WTC11 (cell line): ENCODE data around the gene NDUFB10. TPM values are rescaled to one million over a fixed set of nuclear protein-coding genes. Genes with fewer than 3 reads are reported as not detected.
A peak's percentile ranks its signal among the peaks of the same experiment; 100 is the strongest.

Source experiments
- ATAC-seq: fragments of 200-7000 bp; cut with Tn5 transposase; 2 replicates; pipeline ENCODE4 v1.10.0; 2021; ENCODE audit warnings: mild to moderate bottlenecking, moderate library complexity
- CTCF ChIA-PET: fragments of 300-600 bp; sonication (Branson Sonifier 250); formaldehyde crosslinking; loops from one replicate; lab custom pipeline; 2021; ENCODE audit warnings: antibody characterized with exemption; lab: Charles Lee
- POLR2A ChIA-PET: fragments of 350-600 bp; sonication (Branson Sonifier 250); formaldehyde crosslinking; loops from one replicate; lab custom pipeline; 2021; ENCODE audit warnings: antibody characterized with exemption; lab: Charles Lee
- DNase-seq: peaks from one replicate; pipeline ENCODE4 v3.0.0; 2021; ENCODE audit warnings: low spot score
- H3K27ac Mint-ChIP-seq: 2 replicates; pipeline ENCODE4 v1.8.0; 2021; ENCODE audit warnings: mixed read lengths
- H3K27me3 Mint-ChIP-seq: 2 replicates; pipeline ENCODE4 v1.8.0; 2021; ENCODE audit warnings: low read depth, mild to moderate bottlenecking, moderate library complexity, mixed read lengths
- H3K36me3 Mint-ChIP-seq: 2 replicates; pipeline ENCODE4 v1.8.0; 2021; ENCODE audit warnings: mixed read lengths
- H3K4me1 Mint-ChIP-seq: 2 replicates; pipeline ENCODE4 v1.8.0; 2022; ENCODE audit warnings: mixed read lengths
- H3K4me3 Mint-ChIP-seq: 2 replicates; pipeline ENCODE4 v1.8.0; 2021; ENCODE audit warnings: mild to moderate bottlenecking, moderate library complexity, mixed read lengths
- H3K9me3 Mint-ChIP-seq: 2 replicates; pipeline ENCODE4 v1.8.0; 2021; ENCODE audit warnings: mixed read lengths
- ATF1 ChIP-seq: sonication (generic); formaldehyde crosslinking; IDR thresholded peaks from 2 replicates; pipeline ENCODE4 v1.8.1; 2023; ENCODE audit warnings: mild to moderate bottlenecking, moderate library complexity, missing genetic modification reagents
- CBFB ChIP-seq: sonication (generic); formaldehyde crosslinking; IDR thresholded peaks from 2 replicates; pipeline ENCODE4 v1.8.1; 2022; ENCODE audit warnings: mild to moderate bottlenecking, low read depth, missing genetic modification reagents
- E2F1 ChIP-seq: sonication (generic); formaldehyde crosslinking; IDR thresholded peaks from 2 replicates; pipeline ENCODE4 v1.8.0; 2022; ENCODE audit warnings: mild to moderate bottlenecking, missing genetic modification reagents
- E2F5 ChIP-seq: sonication (generic); formaldehyde crosslinking; IDR thresholded peaks from 2 replicates; pipeline ENCODE4 v1.8.1; 2022; ENCODE audit warnings: mild to moderate bottlenecking, moderate library complexity, missing genetic modification reagents
- EMX1 ChIP-seq: fragments of 250-450 bp; sonication (Bioruptor Pico); IDR thresholded peaks from 2 replicates; pipeline ENCODE4 v1.8.0; 2021; ENCODE audit warnings: mild to moderate bottlenecking
- GRHL2 ChIP-seq: fragments of 250-450 bp; sonication (Bioruptor Pico); IDR thresholded peaks from 2 replicates; pipeline ENCODE4 v1.8.0; 2022; ENCODE audit warnings: mild to moderate bottlenecking, moderate library complexity; ENCODE audit not compliant: insufficient replicate concordance, severe bottlenecking
- HMGA2 ChIP-seq: fragments of 250-450 bp; sonication (Bioruptor Pico); IDR thresholded peaks from 2 replicates; pipeline ENCODE4 v1.4.0; 2021; ENCODE audit warnings: mild to moderate bottlenecking, moderate library complexity
- IRF1 ChIP-seq: sonication (generic); formaldehyde crosslinking; IDR thresholded peaks from 2 replicates; pipeline ENCODE4 v1.8.0; 2023; ENCODE audit warnings: missing genetic modification reagents
- JAZF1 ChIP-seq: fragments of 250-450 bp; sonication (Bioruptor Pico); IDR thresholded peaks from 2 replicates; pipeline ENCODE4 v1.9.0; 2021; ENCODE audit warnings: moderate library complexity, mild to moderate bottlenecking, inconsistent platforms
- MXD4 ChIP-seq: fragments of 250-450 bp; sonication (Bioruptor Pico); IDR thresholded peaks from 2 replicates; pipeline ENCODE4 v1.8.0; 2021; ENCODE audit warnings: mild to moderate bottlenecking, moderate library complexity, borderline replicate concordance
- MYBL2 ChIP-seq: sonication (generic); formaldehyde crosslinking; IDR thresholded peaks from 2 replicates; pipeline ENCODE4 v1.8.1; 2023; ENCODE audit warnings: mild to moderate bottlenecking, moderate library complexity, missing genetic modification reagents
- NFE2L1 ChIP-seq: sonication (generic); formaldehyde crosslinking; IDR thresholded peaks from 2 replicates; pipeline ENCODE4 v1.8.1; 2023; ENCODE audit warnings: missing genetic modification reagents
- NR3C1 ChIP-seq: sonication (generic); formaldehyde crosslinking; conservative IDR thresholded peaks from 2 replicates; pipeline ENCODE4 v1.8.1; 2023; ENCODE audit warnings: low read depth, mild to moderate bottlenecking, missing genetic modification reagents
- OVOL2 ChIP-seq: fragments of 250-450 bp; sonication (Bioruptor Pico); IDR thresholded peaks from 2 replicates; pipeline ENCODE4 v1.9.0; 2021; ENCODE audit warnings: mild to moderate bottlenecking, borderline replicate concordance
- SMAD4 ChIP-seq: sonication (generic); formaldehyde crosslinking; IDR thresholded peaks from 2 replicates; pipeline ENCODE4 v1.8.0; 2022; ENCODE audit warnings: mild to moderate bottlenecking, missing genetic modification reagents
- SP1 ChIP-seq: sonication (generic); formaldehyde crosslinking; conservative IDR thresholded peaks from 2 replicates; pipeline ENCODE4 v1.8.1; 2022; ENCODE audit warnings: missing genetic modification reagents
- TEAD1 ChIP-seq: sonication (generic); formaldehyde crosslinking; IDR thresholded peaks from 2 replicates; pipeline ENCODE4 v1.8.0; 2022; ENCODE audit warnings: mild to moderate bottlenecking, missing genetic modification reagents
- TP53 ChIP-seq: sonication (generic); formaldehyde crosslinking; IDR thresholded peaks from 2 replicates; pipeline ENCODE4 v1.8.1; 2023; ENCODE audit warnings: mild to moderate bottlenecking, missing genetic modification reagents
- USF1 ChIP-seq: sonication (generic); formaldehyde crosslinking; IDR thresholded peaks from 2 replicates; pipeline ENCODE4 v1.8.0; 2022; ENCODE audit warnings: mild to moderate bottlenecking, missing genetic modification reagents
- ZNF219 ChIP-seq: sonication (generic); formaldehyde crosslinking; IDR thresholded peaks from 2 replicates; pipeline ENCODE4 v1.8.0; 2023; ENCODE audit warnings: missing genetic modification reagents, mild to moderate bottlenecking, borderline replicate concordance
- ZNF263 ChIP-seq: sonication (generic); formaldehyde crosslinking; IDR thresholded peaks from 2 replicates; pipeline ENCODE4 v1.8.1; 2022; ENCODE audit warnings: low read depth, mild to moderate bottlenecking, moderate library complexity, missing genetic modification reagents
- ZNF281 ChIP-seq: sonication (generic); formaldehyde crosslinking; IDR thresholded peaks from 2 replicates; pipeline ENCODE4 v1.8.0; 2023; ENCODE audit warnings: mild to moderate bottlenecking, missing genetic modification reagents
- ZNF416 ChIP-seq: fragments of 250-450 bp; sonication (Bioruptor Pico); IDR thresholded peaks from 2 replicates; pipeline ENCODE4 v1.9.0; 2021; ENCODE audit warnings: mild to moderate bottlenecking, inconsistent platforms
- ZNF423 ChIP-seq: fragments of 250-450 bp; sonication (Bioruptor Pico); IDR thresholded peaks from 2 replicates; pipeline ENCODE4 v2.1.2; 2022; ENCODE audit warnings: mild to moderate bottlenecking, moderate library complexity
- ZNF532 ChIP-seq: fragments of 250-450 bp; sonication (Bioruptor Pico); IDR thresholded peaks from 2 replicates; pipeline ENCODE4 v1.9.0; 2021; ENCODE audit warnings: mild to moderate bottlenecking, borderline replicate concordance
- total RNA-seq: library from RNA; stranded (reverse); gene quantifications from 3 replicates; pipeline ENCODE4 v1.2.3, GENCODE V29; 2021

The NDUFB10 gene
- total RNA-seq, 1 experiment from 2014 or later: 228 TPM

- TF ChIP-seq E2F5 (CRISPR knock-in tag): no peak
- TF ChIP-seq SP1 (CRISPR knock-in tag): no peak
- no peak for TF ChIP-seq IRF1 (CRISPR knock-in tag)
- no peak for TF ChIP-seq TP53 (CRISPR knock-in tag)
- TF ChIP-seq GRHL2: no peak
- TF ChIP-seq ZNF532 (CRISPR knock-in tag): no peak
- TF ChIP-seq TEAD1 (CRISPR knock-in tag): no peak
These were observed 27.9 kb downstream of the NDUFB10 start (continued) for GRCh38 chr16:1987198-1987597.

GRCh38 chr16:1989209-1990100 is 30.1 kb downstream of the NDUFB10 start, which contains the start of gene SYNGR3:
TSS of gene SYNGR3 (plus strand) at chr16:1989970. CDS start at chr16:1990103, 133 bp downstream.
- H3K27ac Mint-ChIP-seq: no peak within 1 kb of the TSS
- TF ChIP-seq ATF1 (CRISPR knock-in tag) (no peak), TP53 (CRISPR knock-in tag) (0 out of 2 replicates have a peak, but pooled peaks have one; percentile 33), MXD4 (CRISPR knock-in tag) (no peak), EMX1 (CRISPR knock-in tag) (no peak), ZNF281 (no peak), ZNF416 (CRISPR knock-in tag) (0 out of 2 replicates have a peak, but pooled peaks have one; percentile 52), OVOL2 (CRISPR knock-in tag) (no peak), E2F1 (CRISPR knock-in tag) (no peak), JAZF1 (CRISPR knock-in tag) (no peak), MYBL2 (CRISPR knock-in tag) (no peak), CBFB (CRISPR knock-in tag) (0 out of 2 replicates have a peak, but pooled peaks have one; percentile 35), SMAD4 (no peak), HMGA2 (no peak), ZNF219 (no peak), USF1 (no peak), ZNF423 (CRISPR knock-in tag) (peak; percentile 20; the same call in 1 of the 2 replicates), NR3C1 (0 out of 2 replicates have a peak, but pooled peaks have one; percentile 71), NFE2L1 (CRISPR knock-in tag) (no peak), ZNF263 (CRISPR knock-in tag) (peak; percentile 74)

More at GRCh38 chr16:1989209-1990100, 30.1 kb downstream of the NDUFB10 start, which contains the start of gene SYNGR3:
- H3K4me1 Mint-ChIP-seq: peaks cover 25% of the 10 kb centered on the region
- no peaks in the 10 kb centered on the region for H3K9me3 Mint-ChIP-seq
- ATAC-seq (no peak; the same call in none of the 2 replicates), DNase-seq (peak; percentile 54)
- ChIA-PET CTCF (interaction anchor here (1.1 to 6.4 kb wide), 2 partner anchors 14 to 60 kb away, joined by 3 to 59 read pairs; no protein-coding TSS in a partner anchor), POLR2A (no interaction called here)
- H3K4me3 Mint-ChIP-seq: peak within 1 kb of the TSS; percentile 76
- peaks cover 24% of the 10 kb centered on the region for H3K27me3 Mint-ChIP-seq
- H3K36me3 Mint-ChIP-seq: peaks cover 5% of the 10 kb centered on the region; the same call in 1 of the 2 replicates
